ENCODE measurements around the gene UTS2B. TPM values are rescaled to one million over a fixed set of nuclear protein-coding genes. Genes with fewer than 3 reads are reported as not detected.

Gene UTS2B
- total and polyA plus RNA-seq, 9 of the 15 experiments (the other 6 are each of a cell fraction or from before 2014, with no cell fraction given) = 0.06 TPM; not detected in 8

DNA sequence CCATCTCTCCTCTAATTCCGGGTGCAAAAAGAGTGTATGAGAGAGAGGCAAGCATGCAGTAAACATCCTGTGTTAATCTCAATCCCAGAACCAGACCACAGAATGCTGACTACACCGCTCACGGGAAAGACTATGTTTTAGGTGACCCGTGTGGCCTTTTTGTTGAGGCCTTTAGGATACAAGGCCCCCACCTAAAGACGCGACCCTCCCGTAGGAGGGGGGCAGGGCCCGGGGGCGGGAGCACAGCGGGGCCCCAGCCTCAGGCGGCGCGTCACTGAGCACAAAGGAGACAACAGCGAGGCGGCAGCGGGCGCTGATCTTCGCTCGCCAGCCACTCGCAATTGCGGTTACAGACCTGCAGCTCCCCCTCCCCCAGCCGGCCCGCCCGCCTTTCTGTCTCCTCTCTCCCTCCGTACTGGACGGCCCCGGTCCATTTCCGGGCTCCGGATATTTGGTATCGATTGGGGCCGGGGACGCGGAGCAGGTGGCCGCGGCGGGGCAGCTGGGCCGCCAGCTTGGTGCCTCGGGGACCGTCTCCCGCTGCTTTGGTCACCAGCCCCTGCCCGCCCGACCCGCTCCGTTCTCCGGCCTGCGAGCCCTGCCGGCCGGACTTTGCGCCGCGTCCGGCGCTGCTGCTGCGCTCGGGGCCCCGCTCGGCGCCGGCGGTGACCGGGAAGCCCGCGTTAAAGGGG lies 1.2 kb downstream of the UTS2B start, which contains the start of gene CCDC50 (continued):
- TF ChIP-seq, protein P1, sequence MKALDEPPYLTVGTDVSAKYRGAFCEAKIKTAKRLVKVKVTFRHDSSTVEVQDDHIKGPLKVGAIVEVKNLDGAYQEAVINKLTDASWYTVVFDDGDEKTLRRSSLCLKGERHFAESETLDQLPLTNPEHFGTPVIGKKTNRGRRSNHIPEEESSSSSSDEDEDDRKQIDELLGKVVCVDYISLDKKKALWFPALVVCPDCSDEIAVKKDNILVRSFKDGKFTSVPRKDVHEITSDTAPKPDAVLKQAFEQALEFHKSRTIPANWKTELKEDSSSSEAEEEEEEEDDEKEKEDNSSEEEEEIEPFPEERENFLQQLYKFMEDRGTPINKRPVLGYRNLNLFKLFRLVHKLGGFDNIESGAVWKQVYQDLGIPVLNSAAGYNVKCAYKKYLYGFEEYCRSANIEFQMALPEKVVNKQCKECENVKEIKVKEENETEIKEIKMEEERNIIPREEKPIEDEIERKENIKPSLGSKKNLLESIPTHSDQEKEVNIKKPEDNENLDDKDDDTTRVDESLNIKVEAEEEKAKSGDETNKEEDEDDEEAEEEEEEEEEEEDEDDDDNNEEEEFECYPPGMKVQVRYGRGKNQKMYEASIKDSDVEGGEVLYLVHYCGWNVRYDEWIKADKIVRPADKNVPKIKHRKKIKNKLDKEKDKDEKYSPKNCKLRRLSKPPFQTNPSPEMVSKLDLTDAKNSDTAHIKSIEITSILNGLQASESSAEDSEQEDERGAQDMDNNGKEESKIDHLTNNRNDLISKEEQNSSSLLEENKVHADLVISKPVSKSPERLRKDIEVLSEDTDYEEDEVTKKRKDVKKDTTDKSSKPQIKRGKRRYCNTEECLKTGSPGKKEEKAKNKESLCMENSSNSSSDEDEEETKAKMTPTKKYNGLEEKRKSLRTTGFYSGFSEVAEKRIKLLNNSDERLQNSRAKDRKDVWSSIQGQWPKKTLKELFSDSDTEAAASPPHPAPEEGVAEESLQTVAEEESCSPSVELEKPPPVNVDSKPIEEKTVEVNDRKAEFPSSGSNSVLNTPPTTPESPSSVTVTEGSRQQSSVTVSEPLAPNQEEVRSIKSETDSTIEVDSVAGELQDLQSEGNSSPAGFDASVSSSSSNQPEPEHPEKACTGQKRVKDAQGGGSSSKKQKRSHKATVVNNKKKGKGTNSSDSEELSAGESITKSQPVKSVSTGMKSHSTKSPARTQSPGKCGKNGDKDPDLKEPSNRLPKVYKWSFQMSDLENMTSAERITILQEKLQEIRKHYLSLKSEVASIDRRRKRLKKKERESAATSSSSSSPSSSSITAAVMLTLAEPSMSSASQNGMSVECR (CRISPR knock-in tag; IDR thresholded peaks at IDR 0.05) = peak; percentile 61
- TF ChIP-seq SMAD3 (CRISPR knock-in tag; conservative IDR thresholded peaks at IDR 0.05) (no peak), PHB2 (IDR thresholded peaks at IDR 0.05; ENCODE audit: low read depth) (no peak; the same call in 1 of the 2 replicates), SMAD4 (CRISPR knock-in tag; conservative IDR thresholded peaks at IDR 0.05) (peak; percentile 87), ZNF253 (CRISPR knock-in tag; conservative IDR thresholded peaks at IDR 0.05) (no peak), SUPT5H (IDR thresholded peaks at IDR 0.05) (no peak), MCM3 (IDR thresholded peaks at IDR 0.05) (no peak), CREB1 (IDR thresholded peaks at IDR 0.05) (peak; percentile 39; the same call in 1 of the 2 replicates), CREB1 (CRISPR knock-in tag; IDR thresholded peaks at IDR 0.05) (no peak), NONO (IDR thresholded peaks at IDR 0.05; ENCODE audit: low read depth in 2 of 2, low read length in 1 of 2) (0 out of 4 replicates have a peak, but pooled peaks have one; percentile 61 to 65), ZNF444 (CRISPR knock-in tag; IDR thresholded peaks at IDR 0.05) (0 out of 2 replicates have a peak, but pooled peaks have one; percentile 69), ZNF316 (IDR thresholded peaks at IDR 0.05) (no peak), NCOA2 (IDR thresholded peaks at IDR 0.05; ENCODE audit: partially characterized antibody in 2 of 2) (no peak), JUND (IDR thresholded peaks at IDR 0.05; ENCODE audit: borderline replicate concordance, low read depth, low read length) (0 out of 2 replicates have a peak, but pooled peaks have one; percentile 8), JUND (tag; IDR thresholded peaks at IDR 0.05; ENCODE audit: borderline replicate concordance, low read depth, low read length) (no peak; the same call in 2 of the 3 replicates), KDM5B (IDR thresholded peaks at IDR 0.05; ENCODE audit: insufficient replicate concordance, low read depth, low read length) (no peak)
- TF ChIP-seq, protein P2, sequence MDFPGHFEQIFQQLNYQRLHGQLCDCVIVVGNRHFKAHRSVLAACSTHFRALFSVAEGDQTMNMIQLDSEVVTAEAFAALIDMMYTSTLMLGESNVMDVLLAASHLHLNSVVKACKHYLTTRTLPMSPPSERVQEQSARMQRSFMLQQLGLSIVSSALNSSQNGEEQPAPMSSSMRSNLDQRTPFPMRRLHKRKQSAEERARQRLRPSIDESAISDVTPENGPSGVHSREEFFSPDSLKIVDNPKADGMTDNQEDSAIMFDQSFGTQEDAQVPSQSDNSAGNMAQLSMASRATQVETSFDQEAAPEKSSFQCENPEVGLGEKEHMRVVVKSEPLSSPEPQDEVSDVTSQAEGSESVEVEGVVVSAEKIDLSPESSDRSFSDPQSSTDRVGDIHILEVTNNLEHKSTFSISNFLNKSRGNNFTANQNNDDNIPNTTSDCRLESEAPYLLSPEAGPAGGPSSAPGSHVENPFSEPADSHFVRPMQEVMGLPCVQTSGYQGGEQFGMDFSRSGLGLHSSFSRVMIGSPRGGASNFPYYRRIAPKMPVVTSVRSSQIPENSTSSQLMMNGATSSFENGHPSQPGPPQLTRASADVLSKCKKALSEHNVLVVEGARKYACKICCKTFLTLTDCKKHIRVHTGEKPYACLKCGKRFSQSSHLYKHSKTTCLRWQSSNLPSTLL (IDR thresholded peaks at IDR 0.05) = no peak
- TF ChIP-seq, protein P3, sequence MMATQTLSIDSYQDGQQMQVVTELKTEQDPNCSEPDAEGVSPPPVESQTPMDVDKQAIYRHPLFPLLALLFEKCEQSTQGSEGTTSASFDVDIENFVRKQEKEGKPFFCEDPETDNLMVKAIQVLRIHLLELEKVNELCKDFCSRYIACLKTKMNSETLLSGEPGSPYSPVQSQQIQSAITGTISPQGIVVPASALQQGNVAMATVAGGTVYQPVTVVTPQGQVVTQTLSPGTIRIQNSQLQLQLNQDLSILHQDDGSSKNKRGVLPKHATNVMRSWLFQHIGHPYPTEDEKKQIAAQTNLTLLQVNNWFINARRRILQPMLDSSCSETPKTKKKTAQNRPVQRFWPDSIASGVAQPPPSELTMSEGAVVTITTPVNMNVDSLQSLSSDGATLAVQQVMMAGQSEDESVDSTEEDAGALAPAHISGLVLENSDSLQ (IDR thresholded peaks at IDR 0.05) = no peak
- TF ChIP-seq, protein P4, sequence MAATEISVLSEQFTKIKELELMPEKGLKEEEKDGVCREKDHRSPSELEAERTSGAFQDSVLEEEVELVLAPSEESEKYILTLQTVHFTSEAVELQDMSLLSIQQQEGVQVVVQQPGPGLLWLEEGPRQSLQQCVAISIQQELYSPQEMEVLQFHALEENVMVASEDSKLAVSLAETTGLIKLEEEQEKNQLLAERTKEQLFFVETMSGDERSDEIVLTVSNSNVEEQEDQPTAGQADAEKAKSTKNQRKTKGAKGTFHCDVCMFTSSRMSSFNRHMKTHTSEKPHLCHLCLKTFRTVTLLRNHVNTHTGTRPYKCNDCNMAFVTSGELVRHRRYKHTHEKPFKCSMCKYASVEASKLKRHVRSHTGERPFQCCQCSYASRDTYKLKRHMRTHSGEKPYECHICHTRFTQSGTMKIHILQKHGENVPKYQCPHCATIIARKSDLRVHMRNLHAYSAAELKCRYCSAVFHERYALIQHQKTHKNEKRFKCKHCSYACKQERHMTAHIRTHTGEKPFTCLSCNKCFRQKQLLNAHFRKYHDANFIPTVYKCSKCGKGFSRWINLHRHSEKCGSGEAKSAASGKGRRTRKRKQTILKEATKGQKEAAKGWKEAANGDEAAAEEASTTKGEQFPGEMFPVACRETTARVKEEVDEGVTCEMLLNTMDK (IDR thresholded peaks at IDR 0.05; ENCODE audit: borderline replicate concordance, insufficient read depth, low read depth, low read length, poor library complexity, severe bottlenecking) = peak; percentile 26

Data from K562 (cell line).